OCI-LY1 (cell line): ENCODE results near the gene DHRS11.

Experiments
- H2AFZ ChIP-seq: fragments of 200-600 bp; sonication (generic), shearing (Covaris generic); 2 replicates; pipeline ENCODE4 v1.6.0; 2014; ENCODE audit warnings: antibody characterized with exemption, mild to moderate bottlenecking, low read length
- H3F3A ChIP-seq: fragments of 200-600 bp; sonication (generic), shearing (Covaris generic); 2 replicates; pipeline ENCODE4 v1.6.0; 2014; ENCODE audit warnings: mild to moderate bottlenecking, antibody characterized with exemption, low read length, moderate library complexity; ENCODE audit not compliant: insufficient read depth
- H3K27ac ChIP-seq: fragments of 200-600 bp; sonication (generic); 2 replicates; pipeline ENCODE4 v1.5.1; 2014; ENCODE audit warnings: low read length, mixed run types, mild to moderate bottlenecking, low read depth; ENCODE audit not compliant: poor library complexity, severe bottlenecking
- H3K27me3 ChIP-seq: fragments of 200-600 bp; sonication (generic); 2 replicates; pipeline ENCODE4 v1.6.0; 2014; ENCODE audit warnings: antibody characterized with exemption, mild to moderate bottlenecking, low read length, moderate library complexity; ENCODE audit not compliant: insufficient read depth
- H3K36me3 ChIP-seq: fragments of 200-600 bp; sonication (generic); 2 replicates; pipeline ENCODE4 v1.6.1; 2014; ENCODE audit warnings: mild to moderate bottlenecking, antibody characterized with exemption, low read length, moderate library complexity, mixed read lengths; ENCODE audit not compliant: insufficient read depth
- H3K4me1 ChIP-seq: fragments of 200-600 bp; sonication (generic); 2 replicates; pipeline ENCODE4 v1.5.1; 2014; ENCODE audit warnings: mild to moderate bottlenecking, low read length, moderate library complexity; ENCODE audit not compliant: insufficient read depth, severe bottlenecking
- H3K4me2 ChIP-seq: fragments of 200-600 bp; sonication (generic), shearing (Covaris generic); 2 replicates; pipeline ENCODE4 v1.6.1; 2014; ENCODE audit warnings: low read length
- H3K4me3 ChIP-seq: fragments of 200-600 bp; sonication (generic); 2 replicates; pipeline ENCODE4 v1.5.1; 2014; ENCODE audit warnings: low read length, low read depth, mild to moderate bottlenecking, mixed read lengths; ENCODE audit not compliant: poor library complexity, severe bottlenecking
- H3K79me2 ChIP-seq: fragments of 200-600 bp; shearing (Covaris generic); 2 replicates; pipeline ENCODE4 v1.6.1; 2016; ENCODE audit warnings: mixed run types, low read length, mixed read lengths; ENCODE audit not compliant: insufficient read depth
- H3K9ac ChIP-seq: fragments of 200-600 bp; sonication (generic), shearing (Covaris generic); 2 replicates; pipeline ENCODE4 v1.6.1; 2014; ENCODE audit warnings: mild to moderate bottlenecking, low read length, mixed read lengths
- H3K9me2 ChIP-seq: fragments of 200-600 bp; sonication (generic), shearing (Covaris generic); 2 replicates; pipeline ENCODE4 v1.6.1; 2014; ENCODE audit warnings: low read depth, mild to moderate bottlenecking, low read length, mixed read lengths
- H3K9me3 ChIP-seq: fragments of 200-600 bp; shearing (Covaris generic); 2 replicates; pipeline ENCODE4 v1.6.1; 2014; ENCODE audit warnings: low read length, mixed read lengths
- H4K20me1 ChIP-seq: fragments of 200-600 bp; sonication (generic), shearing (Covaris generic); 2 replicates; pipeline ENCODE4 v1.6.0; 2016; ENCODE audit warnings: mild to moderate bottlenecking, low read length; ENCODE audit not compliant: insufficient read depth
- CTCF ChIP-seq: fragments of 200-600 bp; sonication (generic), shearing (Covaris generic); IDR thresholded peaks from 2 replicates; pipeline ENCODE4 v1.5.1; 2017; ENCODE audit warnings: mild to moderate bottlenecking, antibody characterized with exemption, low read length, moderate library complexity, mixed read lengths
- EZH2 ChIP-seq: fragments of 200-600 bp; sonication (generic), shearing (Covaris generic); IDR thresholded peaks from 2 replicates; pipeline ENCODE4 v1.8.0; 2017; ENCODE audit warnings: borderline replicate concordance, mixed run types, mild to moderate bottlenecking, antibody characterized with exemption, low read length, moderate library complexity, mixed read lengths

DHRS11 gene

GRCh38 chr17:36597226-36597625 lies 5.5 kb downstream of the DHRS11 start:
- Histone ChIP-seq H3K4me1 (peaks cover 18% of the 10 kb centered on the region), H3K79me2 (no peaks in the 10 kb centered on the region), H4K20me1 (no peaks in the 10 kb centered on the region), H3F3A (no peaks in the 10 kb centered on the region), H3K4me3 (no peak overlapping the region), H3K27me3 (no peaks in the 10 kb centered on the region), H3K9ac (no peak overlapping the region), H3K9me2 (no peaks in the 10 kb centered on the region), H3K36me3 (no peaks in the 10 kb centered on the region; the same call in 1 of the 2 replicates), H3K4me2 (no peak overlapping the region), H3K27ac (no peak overlapping the region), H3K9me3 (no peaks in the 10 kb centered on the region), H2AFZ (no peak overlapping the region)
- no peak for TF ChIP-seq CTCF
- no peak for TF ChIP-seq EZH2

- Histone ChIP-seq H3K79me2 (no peaks in the 10 kb centered on the region), H4K20me1 (no peaks in the 10 kb centered on the region), H3K27ac (no peak overlapping the region), H3K36me3 (no peaks in the 10 kb centered on the region; the same call in 1 of the 2 replicates), H3K9me3 (no peaks in the 10 kb centered on the region), H3K4me1 (peaks cover 16% of the 10 kb centered on the region), H3F3A (no peaks in the 10 kb centered on the region), H3K27me3 (no peaks in the 10 kb centered on the region), H3K9me2 (no peaks in the 10 kb centered on the region), H3K4me3 (no peak overlapping the region), H2AFZ (no peak overlapping the region), H3K4me2 (no peak overlapping the region), H3K9ac (no peak overlapping the region)
- TF ChIP-seq CTCF, result no peak
These were observed 6.4 kb downstream of the DHRS11 start for GRCh38 chr17:36597866-36598777.

- H3K4me2 ChIP-seq, result no peak overlapping the region
- H3K27me3 ChIP-seq, result no peaks in the 10 kb centered on the region
- no peak overlapping the region for H2AFZ ChIP-seq
- no peaks in the 10 kb centered on the region for H4K20me1 ChIP-seq
- H3K36me3 ChIP-seq, result no peaks in the 10 kb centered on the region; the same call in 1 of the 2 replicates
- no peaks in the 10 kb centered on the region for H3K9me3 ChIP-seq
- no peak overlapping the region for H3K27ac ChIP-seq
- peaks cover 23% of the 10 kb centered on the region for H3K4me1 ChIP-seq
- H3F3A ChIP-seq, result no peaks in the 10 kb centered on the region
- no peaks in the 10 kb centered on the region for H3K9me2 ChIP-seq
- TF ChIP-seq CTCF (no peak), EZH2 (no peak)
- H3K4me3 ChIP-seq, result no peak overlapping the region
- H3K9ac ChIP-seq, result no peak overlapping the region
- H3K79me2 ChIP-seq, result no peaks in the 10 kb centered on the region
These were observed 7.3 kb downstream of the DHRS11 start for GRCh38 chr17:36598951-36599401.
